Measurements from ENCODE around the gene IFITM2.
"Not testable (repeated sequence)": the region's sequence is repeated elsewhere in the genome, so short reads cannot be mapped to it uniquely, and the experiment has no call there.

Gene IFITM2

GRCh38 chr11:315051-315481, 7.5 kb downstream of the IFITM2 start:
- H3K4me3 ChIP-seq (replicated peaks in 1 of 2; ENCODE audit: low read depth in 2 of 2, low read length in 2 of 2): peak overlapping the region; percentile 10 to 68

DNA sequence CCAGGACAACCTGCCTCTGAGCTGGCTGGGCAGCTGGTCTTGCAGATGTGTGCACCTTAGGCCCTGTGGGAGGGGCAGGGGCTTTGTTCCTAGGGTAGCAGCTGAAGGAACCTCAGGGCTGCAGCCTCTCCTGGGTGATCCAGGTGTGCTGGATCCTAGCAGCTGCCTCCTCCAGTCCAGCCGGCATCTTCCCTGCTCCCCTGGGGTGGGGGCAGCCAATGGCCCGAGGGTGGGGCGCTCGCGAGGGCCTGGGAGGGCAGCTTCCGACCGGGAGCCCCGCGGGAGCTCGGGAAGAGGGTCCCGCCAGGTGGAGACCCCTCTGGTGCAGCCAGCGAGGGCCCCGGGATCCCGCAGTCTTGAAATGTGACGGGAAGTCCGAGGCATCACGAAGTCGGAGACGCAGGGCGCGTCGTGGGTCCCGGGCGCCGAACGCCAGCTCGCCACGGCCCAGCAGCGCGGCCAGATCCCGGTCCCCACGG, 7.9 kb downstream of the IFITM2 start:
- no peak for DNase-seq (ENCODE audit: low read depth in 2 of 2)
- peak overlapping the region in 1 of 2 donors; percentile 68 for H3K4me3 ChIP-seq (replicated peaks in 1 of 2; ENCODE audit: low read depth in 2 of 2, low read length in 2 of 2)
- TF ChIP-seq, protein P1, sequence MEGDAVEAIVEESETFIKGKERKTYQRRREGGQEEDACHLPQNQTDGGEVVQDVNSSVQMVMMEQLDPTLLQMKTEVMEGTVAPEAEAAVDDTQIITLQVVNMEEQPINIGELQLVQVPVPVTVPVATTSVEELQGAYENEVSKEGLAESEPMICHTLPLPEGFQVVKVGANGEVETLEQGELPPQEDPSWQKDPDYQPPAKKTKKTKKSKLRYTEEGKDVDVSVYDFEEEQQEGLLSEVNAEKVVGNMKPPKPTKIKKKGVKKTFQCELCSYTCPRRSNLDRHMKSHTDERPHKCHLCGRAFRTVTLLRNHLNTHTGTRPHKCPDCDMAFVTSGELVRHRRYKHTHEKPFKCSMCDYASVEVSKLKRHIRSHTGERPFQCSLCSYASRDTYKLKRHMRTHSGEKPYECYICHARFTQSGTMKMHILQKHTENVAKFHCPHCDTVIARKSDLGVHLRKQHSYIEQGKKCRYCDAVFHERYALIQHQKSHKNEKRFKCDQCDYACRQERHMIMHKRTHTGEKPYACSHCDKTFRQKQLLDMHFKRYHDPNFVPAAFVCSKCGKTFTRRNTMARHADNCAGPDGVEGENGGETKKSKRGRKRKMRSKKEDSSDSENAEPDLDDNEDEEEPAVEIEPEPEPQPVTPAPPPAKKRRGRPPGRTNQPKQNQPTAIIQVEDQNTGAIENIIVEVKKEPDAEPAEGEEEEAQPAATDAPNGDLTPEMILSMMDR (IDR thresholded peaks at IDR 0.05; ENCODE audit: low read depth, low read length): no peak

More at GRCh38 chr11:315051-315481, 7.5 kb downstream of the IFITM2 start:
- no peak for DNase-seq (ENCODE audit: low read depth in 2 of 2)
- TF ChIP-seq, protein P1 (IDR thresholded peaks at IDR 0.05; ENCODE audit: low read depth, low read length): no peak

DNA sequence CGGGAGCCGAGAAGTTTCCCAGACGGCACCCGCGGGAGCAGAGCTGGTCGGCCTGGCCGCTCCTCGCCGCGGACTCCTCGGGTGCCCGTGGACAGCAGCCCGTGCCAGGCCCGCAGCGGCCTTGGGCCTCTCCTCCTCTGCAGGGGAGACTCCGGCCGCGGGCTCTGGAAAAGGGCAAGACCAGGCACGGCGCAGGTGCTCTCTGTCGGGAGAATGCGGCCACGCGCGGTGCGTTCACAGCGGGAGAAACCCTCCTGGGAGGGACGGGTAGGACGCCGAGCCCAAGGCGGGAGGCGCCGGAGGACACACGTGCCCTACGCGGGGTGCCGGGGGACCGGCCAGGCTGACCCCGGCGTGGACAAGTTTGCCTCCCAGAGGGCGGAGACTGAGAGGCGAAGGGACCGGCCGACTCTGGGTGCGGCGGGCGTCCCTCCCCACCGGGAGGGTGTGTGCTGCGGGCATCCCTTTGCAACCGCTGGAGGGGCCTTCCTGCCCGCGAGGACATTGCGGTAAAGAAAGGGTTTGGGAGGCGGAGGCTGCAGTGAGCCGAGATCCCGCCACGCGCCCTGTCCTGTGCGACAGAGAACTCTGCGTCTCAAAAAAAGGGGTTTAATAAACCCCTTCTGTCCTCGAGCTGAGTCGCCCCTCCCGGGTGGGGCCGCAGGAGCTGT, 8.6 kb downstream of the IFITM2 start:
- peak overlapping the region; percentile 10 to 68 for H3K4me3 ChIP-seq (replicated peaks in 1 of 2; ENCODE audit: low read depth in 2 of 2, low read length in 2 of 2)
- peak; percentile 12 to 19 for DNase-seq (ENCODE audit: low read depth in 2 of 2)
- TF ChIP-seq, protein P1 (IDR thresholded peaks at IDR 0.05; ENCODE audit: low read depth, low read length): no peak

DNA sequence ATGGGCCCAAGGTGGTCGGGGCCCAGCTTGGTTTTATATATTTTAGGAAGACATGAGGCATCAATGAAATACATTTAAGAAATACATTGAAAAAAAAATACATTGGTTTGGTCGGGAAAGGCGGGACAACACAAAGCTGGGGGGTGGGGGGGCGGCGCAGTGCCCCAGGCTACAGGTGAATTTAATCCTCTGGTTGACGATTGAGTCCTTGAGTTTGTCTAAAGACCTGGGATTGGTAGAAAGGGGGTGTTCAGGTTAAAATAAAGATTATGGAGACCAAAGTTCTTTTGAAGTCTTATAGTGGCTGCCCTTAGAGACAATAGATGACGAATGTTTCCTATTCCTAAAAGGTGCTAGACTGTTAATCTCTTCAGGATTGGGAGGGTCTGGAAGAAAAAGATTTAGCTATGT, 9.3 kb downstream of the IFITM2 start:
- no peak overlapping the region for H3K4me3 ChIP-seq (replicated peaks in 1 of 2; ENCODE audit: low read depth in 2 of 2, low read length in 2 of 2)
- DNase-seq (ENCODE audit: low read depth in 2 of 2): no peak
- TF ChIP-seq, protein P1 (IDR thresholded peaks at IDR 0.05; ENCODE audit: low read depth, low read length): no peak

GRCh38 chr11:317668-318404, 10.2 kb downstream of the IFITM2 start:
- H3K4me3 ChIP-seq (replicated peaks in 1 of 2; ENCODE audit: low read depth in 2 of 2, low read length in 2 of 2); DNase-seq (ENCODE audit: low read depth in 2 of 2): not testable (repeated sequence)

- H3K4me3 ChIP-seq (replicated peaks in 1 of 2; ENCODE audit: low read depth in 2 of 2, low read length in 2 of 2): peak overlapping the region; percentile 53 to 83
Measured at GRCh38 chr11:318405-319120, 10.9 kb downstream of the IFITM2 start.

GRCh38 chr11:319121-319887, 11.7 kb downstream of the IFITM2 start:
- DNase-seq (ENCODE audit: low read depth in 2 of 2): peak; percentile 20 to 39
- peak overlapping the region; percentile 74 to 83 for H3K4me3 ChIP-seq (replicated peaks in 1 of 2; ENCODE audit: low read depth in 2 of 2, low read length in 2 of 2)

More at GRCh38 chr11:318405-319120, 10.9 kb downstream of the IFITM2 start:
- DNase-seq (ENCODE audit: low read depth in 2 of 2): not testable (repeated sequence)

DNA sequence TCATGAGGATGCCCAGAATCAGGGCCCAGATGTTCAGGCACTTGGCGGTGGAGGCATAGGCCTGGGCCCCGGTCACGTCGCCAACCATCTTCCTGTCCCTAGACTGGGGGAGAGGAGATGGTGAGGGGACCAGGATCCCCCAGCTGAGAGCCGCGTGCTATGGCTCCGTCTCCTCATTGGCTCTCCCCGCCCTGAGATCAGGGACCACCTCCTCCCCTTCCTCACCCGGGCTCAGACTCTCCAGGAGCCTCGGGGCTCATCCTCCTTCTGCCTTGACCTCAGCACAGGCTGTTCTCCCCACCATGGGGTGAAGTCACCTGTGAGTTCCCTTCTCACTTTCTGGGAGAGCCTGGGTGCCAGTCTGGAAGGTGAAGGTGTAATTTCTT, 12.3 kb downstream of the IFITM2 start:
- DNase-seq (ENCODE audit: low read depth in 2 of 2): peak in 1 of 2 donors; percentile 42
- H3K4me3 ChIP-seq (replicated peaks in 1 of 2; ENCODE audit: low read depth in 2 of 2, low read length in 2 of 2): peak overlapping the region; percentile 74 to 83
